Measurements from ENCODE around the gene PCDHB2.
A peak's percentile ranks its signal among the peaks of the same experiment; 100 is the strongest.
"Not testable (repeated sequence)": the region's sequence is repeated elsewhere in the genome, so short reads cannot be mapped to it uniquely, and the experiment has no call there.

The PCDHB2 gene

DNA sequence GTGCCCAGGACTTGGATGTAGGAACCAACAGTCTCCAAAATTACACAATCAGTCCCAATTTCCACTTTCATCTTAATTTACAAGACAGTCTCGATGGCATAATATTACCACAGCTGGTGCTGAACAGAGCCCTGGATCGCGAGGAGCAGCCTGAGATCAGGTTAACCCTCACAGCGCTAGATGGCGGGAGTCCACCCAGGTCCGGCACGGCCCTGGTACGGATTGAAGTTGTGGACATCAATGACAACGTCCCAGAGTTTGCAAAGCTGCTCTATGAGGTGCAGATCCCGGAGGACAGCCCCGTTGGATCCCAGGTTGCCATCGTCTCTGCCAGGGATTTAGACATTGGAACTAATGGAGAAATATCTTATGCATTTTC lies 837 bp downstream of the PCDHB2 start:
- no peak for DNase-seq (ENCODE audit: low read depth)
- TF ChIP-seq, protein P1, sequence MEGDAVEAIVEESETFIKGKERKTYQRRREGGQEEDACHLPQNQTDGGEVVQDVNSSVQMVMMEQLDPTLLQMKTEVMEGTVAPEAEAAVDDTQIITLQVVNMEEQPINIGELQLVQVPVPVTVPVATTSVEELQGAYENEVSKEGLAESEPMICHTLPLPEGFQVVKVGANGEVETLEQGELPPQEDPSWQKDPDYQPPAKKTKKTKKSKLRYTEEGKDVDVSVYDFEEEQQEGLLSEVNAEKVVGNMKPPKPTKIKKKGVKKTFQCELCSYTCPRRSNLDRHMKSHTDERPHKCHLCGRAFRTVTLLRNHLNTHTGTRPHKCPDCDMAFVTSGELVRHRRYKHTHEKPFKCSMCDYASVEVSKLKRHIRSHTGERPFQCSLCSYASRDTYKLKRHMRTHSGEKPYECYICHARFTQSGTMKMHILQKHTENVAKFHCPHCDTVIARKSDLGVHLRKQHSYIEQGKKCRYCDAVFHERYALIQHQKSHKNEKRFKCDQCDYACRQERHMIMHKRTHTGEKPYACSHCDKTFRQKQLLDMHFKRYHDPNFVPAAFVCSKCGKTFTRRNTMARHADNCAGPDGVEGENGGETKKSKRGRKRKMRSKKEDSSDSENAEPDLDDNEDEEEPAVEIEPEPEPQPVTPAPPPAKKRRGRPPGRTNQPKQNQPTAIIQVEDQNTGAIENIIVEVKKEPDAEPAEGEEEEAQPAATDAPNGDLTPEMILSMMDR (IDR thresholded peaks at IDR 0.05; ENCODE audit: control insufficient read depth, extremely low read depth, insufficient read depth), result no peak
- H3K4me3 ChIP-seq (ENCODE audit: low read depth, low read length), result peak overlapping the region; percentile 63

DNA sequence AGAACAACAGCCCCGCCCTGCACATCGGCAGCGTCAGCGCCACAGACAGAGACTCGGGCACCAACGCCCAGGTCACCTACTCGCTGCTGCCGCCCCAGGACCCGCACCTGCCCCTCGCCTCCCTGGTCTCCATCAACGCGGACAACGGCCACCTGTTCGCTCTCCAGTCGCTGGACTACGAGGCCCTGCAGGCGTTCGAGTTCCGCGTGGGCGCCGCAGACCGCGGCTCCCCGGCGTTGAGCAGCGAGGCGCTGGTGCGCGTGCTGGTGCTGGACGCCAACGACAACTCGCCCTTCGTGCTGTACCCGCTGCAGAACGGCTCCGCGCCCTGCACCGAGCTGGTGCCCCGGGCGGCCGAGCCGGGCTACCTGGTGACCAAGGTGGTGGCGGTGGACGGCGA lies 1.8 kb downstream of the PCDHB2 start:
- not testable (repeated sequence) for H3K4me3 ChIP-seq (ENCODE audit: low read depth, low read length); DNase-seq (ENCODE audit: low read depth)

- H3K4me3 ChIP-seq (ENCODE audit: low read depth, low read length); DNase-seq (ENCODE audit: low read depth): not testable (repeated sequence)
Observed at GRCh38 chr5:141096586-141096985, 2.2 kb downstream of the PCDHB2 start.

GRCh38 chr5:141100243-141100805 lies 5.9 kb downstream of the PCDHB2 start, which contains the start of gene PCDHB3:
PCDHB3 (plus strand) TSS chr5:141100473; CDS start chr5:141100650, 177 bp downstream.
- DNase-seq (ENCODE audit: low read depth), result no peak
- peak within 1 kb of the TSS; percentile 12; the same call in 1 of the 2 replicates for H3K4me3 ChIP-seq (ENCODE audit: low read depth, low read length)

GRCh38 chr5:141101059-141101458 lies 6.6 kb downstream of the PCDHB2 start:
- TF ChIP-seq, protein P1 (IDR thresholded peaks at IDR 0.05; ENCODE audit: control insufficient read depth, extremely low read depth, insufficient read depth), result no peak
- DNase-seq (ENCODE audit: low read depth), result no peak
- peak overlapping the region; percentile 5; the same call in 1 of the 2 replicates for H3K4me3 ChIP-seq (ENCODE audit: low read depth, low read length)

More at GRCh38 chr5:141100243-141100805, 5.9 kb downstream of the PCDHB2 start, which contains the start of gene PCDHB3:
- TF ChIP-seq, protein P1 (IDR thresholded peaks at IDR 0.05; ENCODE audit: control insufficient read depth, extremely low read depth, insufficient read depth), result peak; percentile 54

DNA sequence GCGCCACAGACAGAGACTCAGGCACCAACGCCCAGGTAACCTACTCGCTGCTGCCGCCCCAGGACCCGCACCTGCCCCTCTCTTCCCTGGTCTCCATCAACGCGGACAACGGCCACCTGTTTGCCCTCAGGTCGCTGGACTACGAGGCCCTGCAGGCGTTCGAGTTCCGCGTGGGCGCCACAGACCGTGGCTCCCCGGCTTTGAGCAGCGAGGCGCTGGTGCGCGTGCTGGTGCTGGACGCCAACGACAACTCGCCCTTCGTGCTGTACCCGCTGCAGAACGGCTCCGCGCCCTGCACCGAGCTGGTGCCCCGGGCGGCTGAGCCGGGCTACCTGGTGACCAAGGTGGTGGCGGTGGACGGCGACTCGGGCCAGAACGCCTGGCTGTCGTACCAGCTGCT lies 7.7 kb downstream of the PCDHB2 start:
- DNase-seq (ENCODE audit: low read depth); H3K4me3 ChIP-seq (ENCODE audit: low read depth, low read length): not testable (repeated sequence)

DNA sequence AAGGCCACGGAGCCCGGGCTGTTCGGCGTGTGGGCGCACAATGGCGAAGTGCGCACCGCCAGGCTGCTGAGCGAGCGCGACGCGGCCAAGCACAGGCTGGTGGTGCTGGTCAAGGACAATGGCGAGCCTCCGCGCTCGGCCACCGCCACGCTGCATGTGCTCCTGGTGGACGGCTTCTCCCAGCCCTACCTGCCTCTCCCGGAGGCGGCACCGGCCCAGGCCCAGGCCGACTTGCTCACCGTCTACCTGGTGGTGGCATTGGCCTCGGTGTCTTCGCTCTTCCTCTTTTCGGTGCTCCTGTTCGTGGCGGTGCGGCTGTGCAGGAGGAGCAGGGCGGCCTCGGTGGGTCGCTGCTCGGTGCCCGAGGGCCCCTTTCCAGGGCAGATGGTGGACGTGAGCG lies 8.1 kb downstream of the PCDHB2 start:
- H3K4me3 ChIP-seq (ENCODE audit: low read depth, low read length); DNase-seq (ENCODE audit: low read depth): not testable (repeated sequence)

GRCh38 chr5:141105350-141105749 lies 10.9 kb downstream of the PCDHB2 start:
- TF ChIP-seq, protein P1 (IDR thresholded peaks at IDR 0.05; ENCODE audit: control insufficient read depth, extremely low read depth, insufficient read depth), result no peak
- DNase-seq (ENCODE audit: low read depth), result no peak
- H3K4me3 ChIP-seq (ENCODE audit: low read depth, low read length), result no peak overlapping the region

- no peak for DNase-seq (ENCODE audit: low read depth)
- TF ChIP-seq, protein P1 (IDR thresholded peaks at IDR 0.05; ENCODE audit: control insufficient read depth, extremely low read depth, insufficient read depth), result no peak
Observed at GRCh38 chr5:141119250-141119649, 24.8 kb downstream of the PCDHB2 start.

More at GRCh38 chr5:141119250-141119649, 24.8 kb downstream of the PCDHB2 start:
- H3K4me3 ChIP-seq (ENCODE audit: low read depth, low read length), result no peak overlapping the region

Measured in LNCaP clone FGC (cell line).